GM15510 (cell line): ENCODE measurements around the gene SFXN3.

ENCODE experiments used
- POLR2A ChIP-seq: IDR thresholded peaks from 3 replicates; pipeline ENCODE4 v1.6.1; 2011; ENCODE audit warnings: borderline replicate concordance; ENCODE audit not compliant: insufficient read length; ENCODE audit errors: extremely low read depth

The SFXN3 gene

GRCh38 chr10:101018600-101019439 lies 12.2 kb upstream of the SFXN3 start:
- no peak for TF ChIP-seq POLR2A

GRCh38 chr10:101019440-101019703 lies 11.7 kb upstream of the SFXN3 start:
- TF ChIP-seq POLR2A = no peak

DNA sequence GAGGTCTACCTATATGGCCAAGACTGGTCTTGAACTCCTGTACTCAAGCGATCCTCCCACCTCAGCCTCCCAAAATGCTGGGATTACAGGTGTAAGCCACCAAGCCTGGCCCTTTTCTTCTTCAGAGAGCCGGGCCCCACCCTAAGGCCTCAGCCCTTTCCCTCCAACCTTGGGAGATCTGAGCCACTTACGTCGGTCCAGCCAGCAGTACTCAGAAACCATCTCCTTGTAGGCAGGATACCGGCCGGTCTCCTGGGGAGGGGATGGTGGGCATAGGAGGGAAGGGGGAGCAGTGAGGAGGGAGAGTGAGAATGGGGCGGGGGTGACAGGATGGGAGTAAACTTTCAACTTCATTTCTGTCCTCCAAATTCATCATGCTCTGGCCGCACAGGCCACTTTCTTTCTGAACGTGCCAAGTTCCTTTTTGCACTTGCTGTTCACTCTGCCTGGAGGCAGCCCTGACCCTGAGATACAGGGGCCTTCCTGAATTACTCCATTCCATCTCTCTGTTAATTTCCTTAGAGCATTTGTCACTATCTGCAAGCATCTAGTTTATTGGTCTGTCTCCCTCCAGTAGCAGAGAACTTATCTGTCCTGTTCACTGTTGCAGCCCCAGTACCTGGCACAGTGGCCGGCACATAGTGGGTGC lies 10.5 kb upstream of the SFXN3 start:
- TF ChIP-seq POLR2A = no peak

- no peak for TF ChIP-seq POLR2A
These were observed 9.8 kb upstream of the SFXN3 start for GRCh38 chr10:101021239-101021638.

DNA sequence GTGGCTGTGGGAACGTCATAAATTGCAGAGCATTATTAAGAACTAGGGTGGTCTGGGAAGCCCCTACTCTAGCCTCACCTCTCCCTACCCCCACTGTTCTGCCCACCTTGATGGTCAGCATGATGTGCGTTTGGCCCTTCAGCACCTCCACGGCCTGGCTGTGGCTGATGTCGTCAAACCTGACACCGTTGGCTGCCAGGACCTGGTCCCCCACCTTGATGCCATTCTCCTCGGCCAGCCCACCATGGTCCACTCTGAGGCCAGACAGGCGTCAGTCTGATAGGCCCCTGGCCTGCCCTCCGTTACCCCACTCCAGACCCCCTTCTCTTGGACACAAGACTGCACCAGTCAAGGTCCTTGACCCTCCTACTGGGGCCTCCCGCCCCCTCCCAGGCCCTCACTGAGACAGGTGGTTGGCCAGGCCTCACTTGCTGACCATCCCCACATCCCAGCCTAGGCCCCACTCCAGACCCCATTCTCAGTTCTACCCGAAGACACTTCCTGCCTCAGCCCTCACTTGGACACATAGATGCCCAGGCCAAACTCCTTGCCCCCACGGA lies 9.3 kb upstream of the SFXN3 start:
- TF ChIP-seq POLR2A = no peak

DNA sequence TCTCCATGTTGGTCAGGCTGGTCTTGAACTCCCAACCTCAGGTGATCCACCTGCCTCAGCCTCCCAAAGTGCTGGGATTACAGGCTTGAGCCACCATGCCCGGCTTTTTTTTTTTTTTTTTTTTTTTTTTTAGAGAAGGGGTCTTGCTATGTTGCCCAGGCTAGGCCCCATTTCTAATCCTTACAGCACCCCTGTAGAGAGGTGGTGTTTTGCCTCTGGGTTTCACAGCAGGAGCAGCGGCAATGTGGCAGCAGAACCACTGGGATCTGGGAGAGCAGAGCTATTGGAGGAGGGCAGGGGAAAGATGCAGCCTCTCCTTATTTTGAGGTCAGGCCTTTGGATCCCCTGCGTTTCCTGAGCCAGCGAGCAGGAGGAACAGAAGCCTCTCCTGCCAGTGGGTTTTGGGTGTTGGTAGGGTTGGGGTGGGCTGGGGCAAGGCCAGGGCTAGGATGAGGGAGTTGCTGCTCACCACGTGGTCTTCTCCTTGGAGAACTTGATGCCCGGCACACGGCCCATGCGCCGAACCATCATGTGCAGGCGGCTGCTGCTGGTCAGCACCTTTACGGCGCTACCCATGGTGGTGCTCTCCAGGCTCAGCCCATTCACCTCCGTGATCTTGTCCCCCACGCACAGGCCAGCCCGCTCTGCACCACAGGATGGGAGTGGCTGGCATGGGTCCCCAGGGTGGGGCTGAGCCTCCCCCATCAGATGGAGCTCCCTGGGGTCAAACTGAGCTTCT lies 7.9 kb upstream of the SFXN3 start:
- no peak for TF ChIP-seq POLR2A

- TF ChIP-seq POLR2A = no peak
These were observed 3.8 kb upstream of the SFXN3 start for GRCh38 chr10:101027106-101027720.

GRCh38 chr10:101028446-101029337 lies 2.3 kb upstream of the SFXN3 start:
- no peak for TF ChIP-seq POLR2A

- TF ChIP-seq POLR2A = no peak
These were observed 1.3 kb upstream of the SFXN3 start for GRCh38 chr10:101029520-101030295.

GRCh38 chr10:101030496-101031127 lies 422 bp upstream of the SFXN3 start:
- TF ChIP-seq POLR2A = no peak

- no peak for TF ChIP-seq POLR2A
These were observed 982 bp downstream of the SFXN3 start for GRCh38 chr10:101031796-101032636.

- no peak for TF ChIP-seq POLR2A
These were observed 1.7 kb downstream of the SFXN3 start for GRCh38 chr10:101032637-101033224.
